COLO829 (cell line): Measurements from ENCODE around the gene PC.
A peak's percentile ranks its signal among the peaks of the same experiment; 100 is the strongest.
"Not testable (repeated sequence)": the region's sequence is repeated elsewhere in the genome, so short reads cannot be mapped to it uniquely, and the experiment has no call there.

Experiments
- DNase-seq: peaks from one replicate; pipeline ENCODE4 v3.0.0; 2012; ENCODE audit warnings: low spot score

Gene PC

GRCh38 chr11:66840317-66841091 lies 117.7 kb downstream of the PC start:
- DNase-seq: no peak

GRCh38 chr11:66835768-66836405 lies 122.3 kb downstream of the PC start:
- DNase-seq: no peak

- no peak for DNase-seq
Observed at GRCh38 chr11:66834943-66835342, 123.2 kb downstream of the PC start.

GRCh38 chr11:66834539-66834845 lies 123.7 kb downstream of the PC start:
- no peak for DNase-seq

GRCh38 chr11:66824573-66824972 lies 133.6 kb downstream of the PC start:
- not testable (repeated sequence) for DNase-seq

GRCh38 chr11:66823700-66824099 lies 134.5 kb downstream of the PC start:
- DNase-seq: no peak

- DNase-seq: no peak
Observed at GRCh38 chr11:66820901-66821300, 137.3 kb downstream of the PC start.

GRCh38 chr11:66820381-66820780 lies 137.8 kb downstream of the PC start:
- DNase-seq: no peak

GRCh38 chr11:66818231-66818955 lies 139.8 kb downstream of the PC start:
- DNase-seq: no peak

- DNase-seq: peak; percentile 27
Observed at GRCh38 chr11:66815646-66816045, 142.5 kb downstream of the PC start.

GRCh38 chr11:66814678-66815077 lies 143.5 kb downstream of the PC start:
- no peak for DNase-seq

GRCh38 chr11:66810576-66811185 lies 147.5 kb downstream of the PC start:
- DNase-seq: no peak

GRCh38 chr11:66809592-66809991 lies 148.6 kb downstream of the PC start:
- no peak for DNase-seq

GRCh38 chr11:66800720-66801428 lies 157.3 kb downstream of the PC start:
- no peak for DNase-seq

- DNase-seq: not testable (repeated sequence)
Observed at GRCh38 chr11:66799815-66800214, 158.4 kb downstream of the PC start.
